HepG2 (cell line): ENCODE data around the gene ARFGEF3. TPM values are rescaled to one million over a fixed set of nuclear protein-coding genes. Genes with fewer than 3 reads are reported as not detected.

ENCODE experiments used
- ATAC-seq: fragments of 200-7000 bp; cut with Tn5 transposase; 3 replicates; pipeline ENCODE4 v1.9.1; 2020; ENCODE audit warnings: mild to moderate bottlenecking, moderate library complexity
- BruUV-seq: library from RNA; stranded (reverse); fragments of 400-500 nt; replicated peaks from 2 replicates; lab custom pipeline; 2021; lab: Mats Ljungman, UMichigan
- CTCF ChIA-PET: fragments of 300-600 bp; formaldehyde crosslinking; extraction: SDS; loops from one replicate; lab custom pipeline; 2021; ENCODE audit warnings: low total read pairs, inconsistent platforms, low intra/inter-chr PET ratio; lab: Yijun Ruan, JAX
- POLR2A ChIA-PET: fragments of 350-600 bp; sonication (Branson Sonifier 250); formaldehyde crosslinking; loops from one replicate; lab custom pipeline; 2020; ENCODE audit warnings: antibody characterized with exemption, inconsistent platforms; lab: Yijun Ruan, JAX
- DNase-seq: peaks from one replicate; pipeline ENCODE4 v3.0.0-alpha.2; 2015; ENCODE audit warnings: low spot score
- FAIRE-seq: peaks from 3 replicates; lab custom pipeline; 2011; peaks lifted over from hg19 to GRCh38; lab: Jason Lieb, UNC
- H2AFZ ChIP-seq: one replicate; pipeline ENCODE4 v1.6.1; 2011; ENCODE audit warnings: low read length, inconsistent platforms
- H3K27ac ChIP-seq: fragments of 300-600 bp; 3 replicates; pipeline ENCODE4 v1.8.0; 2011; ENCODE audit warnings: mixed run types, mild to moderate bottlenecking, mixed read lengths, low read length, inconsistent platforms; ENCODE audit not compliant: insufficient read depth; ENCODE audit errors: extremely low read length
- H3K27me3 ChIP-seq, 2 experiments: fragments of 200-600 bp in 1 of 2; 2 replicates in 1 of 2; 3 replicates in 1 of 2; pipeline versions ENCODE4 v1.6.0 to v1.8.0; 2011; ENCODE audit warnings: low read length in 2 of 2, mild to moderate bottlenecking in 2 of 2, moderate library complexity in 2 of 2, inconsistent platforms in 1 of 2; ENCODE audit not compliant: insufficient read depth in 2 of 2, control insufficient read depth in 1 of 2
- H3K36me3 ChIP-seq, 2 experiments: fragments of 200-600 bp in 1 of 2; replicated peaks in 1 of 2; 2 replicates in 1 of 2; 3 replicates in 1 of 2; pipeline versions ENCODE4 v1.5.1 to v1.8.0; 2011; ENCODE audit warnings: low read length in 2 of 2, inconsistent platforms in 1 of 2; ENCODE audit not compliant: insufficient read depth in 2 of 2, control insufficient read depth in 1 of 2
- H3K4me1 ChIP-seq: 2 replicates; pipeline ENCODE4 v1.5.1; 2012; ENCODE audit warnings: low read length, inconsistent platforms; ENCODE audit not compliant: insufficient read depth
- H3K4me2 ChIP-seq: 2 replicates; pipeline ENCODE4 v1.6.0; 2011; ENCODE audit warnings: low read depth, low read length, inconsistent platforms
- H3K4me3 ChIP-seq, 3 experiments: fragments of 200-600 bp in 1 of 3; sonication (generic), shearing (Covaris generic) in 1 of 3; replicated peaks in 1 of 3; 2 replicates each; pipeline ENCODE4 v1.5.1; 2011 to 2016; ENCODE audit warnings: low read length in 3 of 3, inconsistent platforms in 2 of 3, low read depth in 2 of 3, mild to moderate bottlenecking in 2 of 3, control low read depth in 1 of 3, mixed read lengths in 1 of 3; ENCODE audit not compliant: insufficient read depth in 1 of 3
- H3K79me2 ChIP-seq: one replicate; pipeline ENCODE4 v1.6.1; 2011; ENCODE audit warnings: low read length, inconsistent platforms; ENCODE audit not compliant: insufficient read depth
- H3K9ac ChIP-seq: 2 replicates; pipeline ENCODE4 v1.6.0; 2011; ENCODE audit warnings: mild to moderate bottlenecking, low read depth, low read length, inconsistent platforms; ENCODE audit not compliant: insufficient read depth
- H3K9me3 ChIP-seq: 2 replicates; pipeline ENCODE4 v1.5.1; 2012; ENCODE audit warnings: mild to moderate bottlenecking, low read length
- H4K20me1 ChIP-seq: 2 replicates; pipeline ENCODE4 v1.6.0; 2011; ENCODE audit warnings: inconsistent platforms, mild to moderate bottlenecking, low read length, moderate library complexity; ENCODE audit not compliant: insufficient read depth
- DNMT1 ChIP-seq: sonication (generic); formaldehyde crosslinking; IDR thresholded peaks from 2 replicates; pipeline ENCODE4 v1.5.1; 2020; ENCODE audit warnings: mild to moderate bottlenecking, missing genetic modification reagents
- KDM5B ChIP-seq: sonication (generic); formaldehyde crosslinking; IDR thresholded peaks from 2 replicates; pipeline ENCODE4 v1.4.0; 2020; ENCODE audit warnings: missing genetic modification reagents, mild to moderate bottlenecking, borderline replicate concordance
- NCOA5 ChIP-seq: sonication (generic); formaldehyde crosslinking; IDR thresholded peaks from 2 replicates; pipeline ENCODE4 v1.4.0; 2020; ENCODE audit warnings: missing genetic modification reagents
- RORA ChIP-seq: sonication (generic); formaldehyde crosslinking; IDR thresholded peaks from 2 replicates; pipeline ENCODE4 v1.5.0; 2020; ENCODE audit warnings: mild to moderate bottlenecking, missing genetic modification reagents, moderate library complexity
- ZNF230 ChIP-seq: sonication (generic); formaldehyde crosslinking; IDR thresholded peaks from 2 replicates; pipeline ENCODE4 v1.4.0; 2020; ENCODE audit warnings: mild to moderate bottlenecking, missing genetic modification reagents
- ZNF746 ChIP-seq: sonication (generic); formaldehyde crosslinking; IDR thresholded peaks from 2 replicates; pipeline ENCODE4 v1.8.0; 2022; ENCODE audit warnings: mild to moderate bottlenecking, missing genetic modification reagents
- ZNF839 ChIP-seq: sonication (generic); formaldehyde crosslinking; IDR thresholded peaks from 2 replicates; pipeline ENCODE4 v1.4.0; 2020; ENCODE audit warnings: missing genetic modification reagents, mild to moderate bottlenecking, borderline replicate concordance
- ZNF891 ChIP-seq: sonication (generic); formaldehyde crosslinking; IDR thresholded peaks from 2 replicates; pipeline ENCODE4 v1.5.0; 2020; ENCODE audit warnings: mild to moderate bottlenecking, missing genetic modification reagents
- ZSCAN22 ChIP-seq: sonication (generic); formaldehyde crosslinking; IDR thresholded peaks from 2 replicates; pipeline ENCODE4 v1.4.0; 2020; ENCODE audit warnings: mild to moderate bottlenecking, missing genetic modification reagents
- WGBS: methylation state at CpG from one replicate; pipeline ENCODE4 v1.1.6; 2017; ENCODE audit warnings: low lambda C conversion rate; 5-methylcytosine and 5-hydroxymethylcytosine counted together
- in situ Hi-C: cut with HindIII; loops from 2 replicates; pipeline ENCODE4 v1.10.0; 2017; ENCODE audit warnings: low pct_unique_long_range_greater_than_20kb; ENCODE audit not compliant: extremely low pct_ligation_motif_present
- intact Hi-C: fragments of 100-400 bp; cut with micrococcal nuclease; formaldehyde crosslinking; loops from one replicate; pipeline ENCODE4 v1.10.0; 2022; ENCODE audit not compliant: unreplicated experiment
- polyA plus RNA-seq, 8 experiments: library from polyadenylated mRNA; depleted of rRNA in 3 of 8; stranded (reverse) in 7 of 8; unstranded in 1 of 8; fragments of >200 nt; fragmentation: Illumina TruSeq in 4 of 8; extraction: Trizol in 4 of 8; gene quantifications; 2 replicates each; pipeline versions ENCODE4 v1.2.1 to v1.2.3, GENCODE V29; 2011 to 2016; ENCODE audit warnings: low read depth in 4 of 8, missing spikeins in 1 of 8, mixed read lengths in 1 of 8; ENCODE audit not compliant: insufficient read depth in 1 of 8
- total RNA-seq, 5 experiments: library from RNA; depleted of rRNA; stranded (reverse); fragments of >200 nt; fragmentation: Illumina TruSeq; extraction: Trizol; gene quantifications; 2 replicates each; pipeline ENCODE4 v1.2.3, GENCODE V29; 2016; ENCODE audit warnings: low read depth in 1 of 5
- TF ChIP-seq, protein P1 (sequence below): sonication (generic); formaldehyde crosslinking; IDR thresholded peaks from one replicate; pipeline ENCODE4 v1.5.1; 2020; ENCODE audit warnings: mild to moderate bottlenecking, missing genetic modification reagents; ENCODE audit errors: not compliant biosample characterization
- TF ChIP-seq, protein P2 (sequence below): sonication (generic); formaldehyde crosslinking; IDR thresholded peaks from 2 replicates; pipeline ENCODE4 v1.4.0; 2020; ENCODE audit warnings: missing genetic modification reagents, mild to moderate bottlenecking, borderline replicate concordance

The ARFGEF3 gene
- total and polyA plus RNA-seq, 2 of the 13 experiments (the other 11 are each of a cell fraction or from before 2014, with no cell fraction given): 0.60 to 2.6 TPM

DNA sequence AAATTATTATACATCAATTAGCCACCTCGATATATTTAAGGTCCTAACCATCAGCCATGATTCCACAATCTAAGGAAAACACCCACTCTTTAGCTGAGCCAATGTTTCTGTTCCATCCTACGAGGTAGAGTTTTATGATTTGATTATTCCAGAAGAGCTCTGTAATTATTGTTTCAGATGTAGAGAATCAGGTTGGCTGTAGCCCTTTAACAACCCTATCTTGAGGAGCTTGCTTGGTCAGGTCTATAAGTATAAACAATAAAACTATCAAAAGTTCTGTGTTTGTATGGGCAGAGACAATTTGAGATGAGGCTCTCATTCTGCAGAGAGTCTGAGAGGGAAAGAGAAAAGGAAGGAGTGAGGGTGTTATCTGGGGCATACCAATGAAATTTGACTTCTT is 56.7 kb downstream of the ARFGEF3 start, which contains the start of gene PBOV1 (continued):
- TF ChIP-seq, protein P1, sequence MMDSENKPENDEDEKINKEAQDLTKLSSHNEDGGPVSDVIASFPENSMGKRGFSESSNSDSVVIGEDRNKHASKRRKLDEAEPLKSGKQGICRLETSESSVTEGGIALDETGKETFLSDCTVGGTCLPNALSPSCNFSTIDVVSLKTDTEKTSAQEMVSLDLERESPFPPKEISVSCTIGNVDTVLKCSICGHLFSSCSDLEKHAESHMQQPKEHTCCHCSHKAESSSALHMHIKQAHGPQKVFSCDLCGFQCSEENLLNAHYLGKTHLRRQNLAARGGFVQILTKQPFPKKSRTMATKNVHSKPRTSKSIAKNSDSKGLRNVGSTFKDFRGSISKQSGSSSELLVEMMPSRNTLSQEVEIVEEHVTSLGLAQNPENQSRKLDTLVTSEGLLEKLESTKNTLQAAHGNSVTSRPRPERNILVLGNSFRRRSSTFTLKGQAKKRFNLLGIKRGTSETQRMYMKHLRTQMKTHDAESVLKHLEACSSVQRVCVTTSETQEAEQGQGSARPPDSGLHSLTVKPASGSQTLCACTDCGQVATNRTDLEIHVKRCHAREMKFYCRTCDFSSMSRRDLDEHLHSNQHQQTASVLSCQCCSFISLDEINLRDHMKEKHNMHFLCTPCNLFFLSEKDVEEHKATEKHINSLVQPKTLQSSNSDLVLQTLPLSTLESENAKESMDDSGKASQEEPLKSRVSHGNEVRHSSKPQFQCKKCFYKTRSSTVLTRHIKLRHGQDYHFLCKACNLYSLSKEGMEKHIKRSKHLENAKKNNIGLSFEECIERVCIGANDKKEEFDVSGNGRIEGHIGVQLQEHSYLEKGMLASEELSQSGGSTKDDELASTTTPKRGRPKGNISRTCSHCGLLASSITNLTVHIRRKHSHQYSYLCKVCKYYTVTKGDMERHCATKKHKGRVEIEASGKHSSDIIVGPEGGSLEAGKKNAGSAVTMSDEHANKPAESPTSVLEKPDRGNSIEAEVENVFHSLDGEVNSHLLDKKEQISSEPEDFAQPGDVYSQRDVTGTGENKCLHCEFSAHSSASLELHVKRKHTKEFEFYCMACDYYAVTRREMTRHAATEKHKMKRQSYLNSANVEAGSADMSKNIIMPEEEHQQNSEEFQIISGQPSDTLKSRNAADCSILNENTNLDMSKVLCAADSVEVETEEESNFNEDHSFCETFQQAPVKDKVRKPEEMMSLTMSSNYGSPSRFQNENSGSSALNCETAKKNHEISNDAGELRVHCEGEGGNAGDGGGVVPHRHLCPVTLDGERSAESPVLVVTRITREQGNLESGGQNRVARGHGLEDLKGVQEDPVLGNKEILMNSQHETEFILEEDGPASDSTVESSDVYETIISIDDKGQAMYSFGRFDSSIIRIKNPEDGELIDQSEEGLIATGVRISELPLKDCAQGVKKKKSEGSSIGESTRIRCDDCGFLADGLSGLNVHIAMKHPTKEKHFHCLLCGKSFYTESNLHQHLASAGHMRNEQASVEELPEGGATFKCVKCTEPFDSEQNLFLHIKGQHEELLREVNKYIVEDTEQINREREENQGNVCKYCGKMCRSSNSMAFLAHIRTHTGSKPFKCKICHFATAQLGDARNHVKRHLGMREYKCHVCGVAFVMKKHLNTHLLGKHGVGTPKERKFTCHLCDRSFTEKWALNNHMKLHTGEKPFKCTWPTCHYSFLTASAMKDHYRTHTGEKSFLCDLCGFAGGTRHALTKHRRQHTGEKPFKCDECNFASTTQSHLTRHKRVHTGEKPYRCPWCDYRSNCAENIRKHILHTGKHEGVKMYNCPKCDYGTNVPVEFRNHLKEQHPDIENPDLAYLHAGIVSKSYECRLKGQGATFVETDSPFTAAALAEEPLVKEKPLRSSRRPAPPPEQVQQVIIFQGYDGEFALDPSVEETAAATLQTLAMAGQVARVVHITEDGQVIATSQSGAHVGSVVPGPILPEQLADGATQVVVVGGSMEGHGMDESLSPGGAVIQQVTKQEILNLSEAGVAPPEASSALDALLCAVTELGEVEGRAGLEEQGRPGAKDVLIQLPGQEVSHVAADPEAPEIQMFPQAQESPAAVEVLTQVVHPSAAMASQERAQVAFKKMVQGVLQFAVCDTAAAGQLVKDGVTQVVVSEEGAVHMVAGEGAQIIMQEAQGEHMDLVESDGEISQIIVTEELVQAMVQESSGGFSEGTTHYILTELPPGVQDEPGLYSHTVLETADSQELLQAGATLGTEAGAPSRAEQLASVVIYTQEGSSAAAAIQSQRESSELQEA (CRISPR knock-in tag): no peak
- TF ChIP-seq RORA: no peak
- TF ChIP-seq ZNF230 (CRISPR knock-in tag): no peak
- TF ChIP-seq DNMT1 (CRISPR knock-in tag): no peak
- no peak for TF ChIP-seq ZNF839 (CRISPR knock-in tag)

DNA sequence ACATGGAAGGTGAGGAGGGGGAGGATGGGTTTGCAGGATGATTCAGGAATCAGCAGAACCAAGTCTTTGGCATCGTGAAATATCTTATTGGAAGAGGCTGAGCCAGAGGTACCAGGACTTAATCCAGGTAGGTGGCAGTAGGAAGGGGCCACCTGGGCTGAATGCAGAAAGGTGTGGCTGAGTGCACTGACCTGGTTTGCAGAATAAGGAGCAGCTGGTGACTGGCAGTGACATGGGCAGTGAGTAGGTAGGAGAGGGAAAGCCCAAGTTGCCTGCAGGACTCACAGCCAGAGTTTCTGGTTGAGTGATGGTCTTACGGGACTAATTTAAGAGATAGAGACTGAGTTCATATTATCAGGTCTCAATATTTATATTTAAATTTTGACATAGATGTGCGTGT is 57.7 kb downstream of the ARFGEF3 start:
- H3K9ac ChIP-seq: no peak overlapping the region
- FAIRE-seq (no peak), DNase-seq (no peak), ATAC-seq (no peak)
- H3K4me2 ChIP-seq: no peak overlapping the region
- H3K9me3 ChIP-seq: no peaks in the 10 kb centered on the region
- H3K27me3 ChIP-seq: no peaks in the 10 kb centered on the region
- no peak overlapping the region for H3K4me3 ChIP-seq
- H4K20me1 ChIP-seq: no peaks in the 10 kb centered on the region
- CTCF ChIA-PET: no interaction called here
- no peaks in the 10 kb centered on the region for H3K79me2 ChIP-seq
- H3K36me3 ChIP-seq: no peaks in the 10 kb centered on the region
- in situ Hi-C loops: no loop called here
- H3K27ac ChIP-seq: no peak overlapping the region
- no TSS peak for BruUV-seq
- peaks cover 38% of the 10 kb centered on the region for H3K4me1 ChIP-seq
- POLR2A ChIA-PET: no interaction called here
- H2AFZ ChIP-seq: no peak overlapping the region
- 70% methylated on average over 3 of the region's 3 CpGs for WGBS
- intact Hi-C loops: no loop called here
- no peak for TF ChIP-seq KDM5B (CRISPR knock-in tag)
- no peak for TF ChIP-seq ZNF891 (CRISPR knock-in tag)
- TF ChIP-seq, protein P2, sequence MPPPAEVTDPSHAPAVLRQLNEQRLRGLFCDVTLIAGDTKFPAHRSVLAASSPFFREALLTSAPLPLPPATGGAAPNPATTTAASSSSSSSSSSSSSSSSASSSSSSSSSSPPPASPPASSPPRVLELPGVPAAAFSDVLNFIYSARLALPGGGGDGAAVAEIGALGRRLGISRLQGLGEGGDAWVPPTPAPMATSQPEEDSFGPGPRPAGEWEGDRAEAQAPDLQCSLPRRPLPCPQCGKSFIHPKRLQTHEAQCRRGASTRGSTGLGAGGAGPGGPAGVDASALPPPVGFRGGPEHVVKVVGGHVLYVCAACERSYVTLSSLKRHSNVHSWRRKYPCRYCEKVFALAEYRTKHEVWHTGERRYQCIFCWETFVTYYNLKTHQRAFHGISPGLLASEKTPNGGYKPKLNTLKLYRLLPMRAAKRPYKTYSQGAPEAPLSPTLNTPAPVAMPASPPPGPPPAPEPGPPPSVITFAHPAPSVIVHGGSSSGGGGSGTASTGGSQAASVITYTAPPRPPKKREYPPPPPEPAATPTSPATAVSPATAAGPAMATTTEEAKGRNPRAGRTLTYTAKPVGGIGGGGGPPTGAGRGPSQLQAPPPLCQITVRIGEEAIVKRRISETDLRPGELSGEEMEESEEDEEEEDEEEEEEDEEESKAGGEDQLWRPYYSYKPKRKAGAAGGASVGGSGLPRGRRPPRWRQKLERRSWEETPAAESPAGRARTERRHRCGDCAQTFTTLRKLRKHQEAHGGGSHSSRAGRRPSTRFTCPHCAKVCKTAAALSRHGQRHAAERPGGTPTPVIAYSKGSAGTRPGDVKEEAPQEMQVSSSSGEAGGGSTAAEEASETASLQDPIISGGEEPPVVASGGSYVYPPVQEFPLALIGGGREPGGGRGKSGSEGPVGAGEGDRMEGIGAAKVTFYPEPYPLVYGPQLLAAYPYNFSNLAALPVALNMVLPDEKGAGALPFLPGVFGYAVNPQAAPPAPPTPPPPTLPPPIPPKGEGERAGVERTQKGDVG: no peak
- no peak for TF ChIP-seq NCOA5 (CRISPR knock-in tag)
- no peak for TF ChIP-seq ZSCAN22
- no peak for TF ChIP-seq ZNF746 (CRISPR knock-in tag)
